ENCODE results near the gene LGALS7B.
"Not testable (repeated sequence)": the region's sequence is repeated elsewhere in the genome, so short reads cannot be mapped to it uniquely, and the experiment has no call there.

LGALS7B gene

GRCh38 chr19:38807374-38808098 lies 18.5 kb downstream of the LGALS7B start:
- not testable (repeated sequence) for H3K27me3 ChIP-seq (ENCODE audit: control insufficient read depth, insufficient read depth, low read length); H3K27ac ChIP-seq (ENCODE audit: low read depth, low read length)

DNA sequence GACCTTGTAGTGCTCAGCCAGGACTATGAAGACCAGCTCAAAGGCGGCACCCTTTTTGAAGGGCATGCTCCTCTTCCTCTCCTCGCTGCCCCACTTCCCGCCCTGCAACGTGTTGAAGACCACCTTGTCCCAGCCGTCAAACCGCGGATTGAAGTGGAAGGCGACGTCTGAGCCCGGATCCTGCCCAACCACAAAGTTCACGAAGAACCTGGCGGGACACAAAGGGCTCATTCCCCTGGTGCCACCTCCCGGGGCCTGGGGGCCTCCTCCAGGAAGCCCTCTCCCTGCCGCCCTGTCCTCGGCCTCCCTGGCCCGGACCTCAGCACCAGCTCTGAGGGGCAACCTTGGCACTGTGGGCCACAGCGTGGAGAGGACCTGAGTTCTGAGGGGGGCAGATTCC lies 19.7 kb downstream of the LGALS7B start:
- Histone ChIP-seq H3K9ac (ENCODE audit: low read length) (no peak overlapping the region), H3K27me3 (ENCODE audit: control insufficient read depth, insufficient read depth, low read length) (no peaks in the 10 kb centered on the region), H3K36me3 (ENCODE audit: control insufficient read depth, insufficient read depth, low read length) (peaks cover 3% of the 10 kb centered on the region), H3K27ac (ENCODE audit: low read depth, low read length) (no peak overlapping the region), H3K4me3 (ENCODE audit: low read length) (no peak overlapping the region), H3K4me1 (ENCODE audit: control insufficient read depth, insufficient read depth, low read length) (no peaks in the 10 kb centered on the region)

More at GRCh38 chr19:38807374-38808098, 18.5 kb downstream of the LGALS7B start:
- H3K4me3 ChIP-seq (ENCODE audit: low read length); H3K36me3 ChIP-seq (ENCODE audit: control insufficient read depth, insufficient read depth, low read length); H3K4me1 ChIP-seq (ENCODE audit: control insufficient read depth, insufficient read depth, low read length); H3K9ac ChIP-seq (ENCODE audit: low read length): not testable (repeated sequence)

GRCh38 chr19:38809592-38810252 lies 20.7 kb downstream of the LGALS7B start:
- H3K27me3 ChIP-seq (ENCODE audit: control insufficient read depth, insufficient read depth, low read length) = no peaks in the 10 kb centered on the region
- peak overlapping the region; percentile 9 for H3K4me3 ChIP-seq (ENCODE audit: low read length)
- H3K9ac ChIP-seq (ENCODE audit: low read length) = no peak overlapping the region
- no peaks in the 10 kb centered on the region for H3K4me1 ChIP-seq (ENCODE audit: control insufficient read depth, insufficient read depth, low read length)
- no peak overlapping the region for H3K27ac ChIP-seq (ENCODE audit: low read depth, low read length)
- peaks cover 3% of the 10 kb centered on the region for H3K36me3 ChIP-seq (ENCODE audit: control insufficient read depth, insufficient read depth, low read length)

GRCh38 chr19:38812009-38812840 lies 23.2 kb downstream of the LGALS7B start:
- peaks cover 25% of the 10 kb centered on the region for H3K36me3 ChIP-seq (ENCODE audit: control insufficient read depth, insufficient read depth, low read length)
- no peak overlapping the region for H3K27ac ChIP-seq (ENCODE audit: low read depth, low read length)
- no peaks in the 10 kb centered on the region for H3K4me1 ChIP-seq (ENCODE audit: control insufficient read depth, insufficient read depth, low read length)
- peak overlapping the region; percentile 69 for H3K4me3 ChIP-seq (ENCODE audit: low read length)
- H3K27me3 ChIP-seq (ENCODE audit: control insufficient read depth, insufficient read depth, low read length) = no peaks in the 10 kb centered on the region
- H3K9ac ChIP-seq (ENCODE audit: low read length) = peak overlapping the region; percentile 2

DNA sequence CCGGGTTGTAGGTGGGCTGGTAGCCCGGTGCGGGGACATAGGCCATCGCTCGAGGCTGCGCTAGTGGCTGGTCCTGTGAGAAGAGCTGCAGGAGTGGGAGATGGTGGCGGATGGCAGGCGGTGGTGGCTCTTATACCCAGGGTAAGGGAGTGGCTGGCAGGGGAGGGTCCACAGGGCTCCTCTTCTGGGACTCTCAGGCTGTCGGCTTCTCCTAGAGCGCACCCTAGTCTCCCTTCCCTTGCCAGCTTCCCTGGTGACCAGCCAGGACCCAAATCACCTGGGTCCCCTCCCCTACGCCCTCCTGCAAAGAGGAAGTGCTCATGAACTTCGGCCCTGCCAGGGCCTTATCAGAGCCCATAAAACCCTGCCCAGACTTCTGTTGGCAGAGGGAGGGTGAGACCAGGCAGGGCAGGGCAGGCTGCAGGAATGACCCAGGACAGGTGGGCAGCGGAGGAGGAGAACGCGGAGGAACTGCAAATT lies 23.9 kb downstream of the LGALS7B start, which contains the start of gene LGALS4:
TSS of gene LGALS4 (minus strand) at position 105 of the 480 bp plus-strand sequence. CDS start at position 46, 59 bp downstream.
- peaks cover 28% of the 10 kb centered on the region for H3K36me3 ChIP-seq (ENCODE audit: control insufficient read depth, insufficient read depth, low read length)
- peak within 1 kb of the TSS; percentile 69 for H3K4me3 ChIP-seq (ENCODE audit: low read length)
- no peaks in the 10 kb centered on the region for H3K27me3 ChIP-seq (ENCODE audit: control insufficient read depth, insufficient read depth, low read length)
- no peak within 1 kb of the TSS for H3K27ac ChIP-seq (ENCODE audit: low read depth, low read length)
- no peaks in the 10 kb centered on the region for H3K4me1 ChIP-seq (ENCODE audit: control insufficient read depth, insufficient read depth, low read length)
- peak within 1 kb of the TSS; percentile 2 for H3K9ac ChIP-seq (ENCODE audit: low read length)

DNA sequence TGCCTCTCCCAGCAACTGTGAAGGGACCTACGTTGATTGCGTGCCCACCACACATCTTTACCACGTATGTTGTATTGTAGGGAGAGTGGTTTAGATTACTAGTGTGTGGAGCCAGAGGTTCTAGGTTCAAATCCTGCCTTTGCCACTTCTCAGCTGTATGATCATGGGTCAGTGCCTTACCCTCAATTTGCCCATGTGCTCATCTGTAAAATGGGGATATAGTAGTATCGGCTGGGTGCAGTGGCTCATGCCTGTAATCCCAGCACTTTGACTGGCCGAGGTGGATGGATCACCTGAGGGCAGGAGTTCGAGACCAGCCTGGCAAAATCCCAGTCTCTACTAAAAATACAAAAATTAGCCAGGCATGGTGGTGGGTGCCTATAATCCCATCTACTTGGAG lies 24.3 kb downstream of the LGALS7B start:
- Histone ChIP-seq H3K4me1 (ENCODE audit: control insufficient read depth, insufficient read depth, low read length) (no peaks in the 10 kb centered on the region), H3K27me3 (ENCODE audit: control insufficient read depth, insufficient read depth, low read length) (no peaks in the 10 kb centered on the region), H3K27ac (ENCODE audit: low read depth, low read length) (no peak overlapping the region), H3K9ac (ENCODE audit: low read length) (no peak overlapping the region), H3K4me3 (ENCODE audit: low read length) (peak overlapping the region; percentile 47), H3K36me3 (ENCODE audit: control insufficient read depth, insufficient read depth, low read length) (peaks cover 30% of the 10 kb centered on the region)

- H3K9ac ChIP-seq (ENCODE audit: low read length); H3K4me1 ChIP-seq (ENCODE audit: control insufficient read depth, insufficient read depth, low read length); H3K27ac ChIP-seq (ENCODE audit: low read depth, low read length); H3K27me3 ChIP-seq (ENCODE audit: control insufficient read depth, insufficient read depth, low read length); H3K4me3 ChIP-seq (ENCODE audit: low read length): not testable (repeated sequence)
- H3K36me3 ChIP-seq (ENCODE audit: control insufficient read depth, insufficient read depth, low read length) = peaks cover 30% of the 10 kb centered on the region
These were observed 24.9 kb downstream of the LGALS7B start for GRCh38 chr19:38813932-38814331.

DNA sequence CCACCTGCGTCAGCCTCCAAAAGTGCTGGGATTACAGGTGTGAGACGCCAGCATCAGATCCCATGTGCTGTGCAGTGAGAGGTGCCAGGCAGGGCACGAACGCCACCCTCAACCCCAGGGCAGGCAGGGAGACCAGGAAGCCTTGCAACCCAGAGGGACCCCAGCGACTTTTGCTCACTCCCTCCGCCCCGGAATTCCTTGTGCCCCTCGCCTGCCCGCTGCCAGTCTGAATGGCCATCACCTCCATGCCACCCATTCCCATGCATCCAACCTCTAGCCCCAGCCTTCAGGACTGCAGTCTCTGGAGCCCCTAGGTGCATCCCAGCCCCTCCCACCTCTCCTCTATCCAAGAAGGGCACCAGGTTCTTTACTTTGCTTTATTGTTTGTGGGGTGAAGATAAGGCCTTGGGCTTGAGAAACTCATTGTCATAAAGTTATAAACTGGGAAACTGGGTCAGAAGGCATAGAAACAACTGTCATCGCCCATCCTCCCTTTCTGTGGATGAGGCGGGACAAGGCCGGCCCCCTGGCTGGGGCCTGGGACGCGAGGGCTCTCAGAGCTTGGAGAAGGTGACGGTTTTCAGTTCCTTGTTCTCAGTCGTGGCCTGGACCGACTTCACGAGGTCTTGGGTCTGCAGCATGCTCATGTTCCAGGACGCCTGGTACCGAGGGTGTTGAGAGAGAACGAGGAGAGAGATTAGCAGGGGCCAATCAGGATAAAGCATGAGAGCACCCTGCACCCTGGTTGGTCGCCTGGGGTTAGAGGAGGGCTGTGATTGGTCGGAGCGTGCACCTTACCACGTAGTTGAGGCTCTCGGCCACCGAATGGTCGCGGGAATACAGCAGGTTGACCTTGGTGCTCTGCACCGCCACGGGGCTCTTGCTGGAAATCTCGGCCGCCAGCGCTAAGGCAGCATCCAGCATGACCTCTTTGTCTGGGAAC lies 26.3 kb downstream of the LGALS7B start:
- Histone ChIP-seq H3K27me3 (ENCODE audit: control insufficient read depth, insufficient read depth, low read length) (no peaks in the 10 kb centered on the region), H3K4me3 (ENCODE audit: low read length) (no peak overlapping the region), H3K36me3 (ENCODE audit: control insufficient read depth, insufficient read depth, low read length) (peaks cover 28% of the 10 kb centered on the region), H3K27ac (ENCODE audit: low read depth, low read length) (no peak overlapping the region), H3K9ac (ENCODE audit: low read length) (no peak overlapping the region), H3K4me1 (ENCODE audit: control insufficient read depth, insufficient read depth, low read length) (no peaks in the 10 kb centered on the region)

GRCh38 chr19:38816131-38816750 lies 27.2 kb downstream of the LGALS7B start:
- Histone ChIP-seq H3K4me1 (ENCODE audit: control insufficient read depth, insufficient read depth, low read length) (no peaks in the 10 kb centered on the region), H3K27ac (ENCODE audit: low read depth, low read length) (no peak overlapping the region), H3K36me3 (ENCODE audit: control insufficient read depth, insufficient read depth, low read length) (peaks cover 28% of the 10 kb centered on the region), H3K9ac (ENCODE audit: low read length) (no peak overlapping the region), H3K27me3 (ENCODE audit: control insufficient read depth, insufficient read depth, low read length) (no peaks in the 10 kb centered on the region), H3K4me3 (ENCODE audit: low read length) (no peak overlapping the region)

DNA sequence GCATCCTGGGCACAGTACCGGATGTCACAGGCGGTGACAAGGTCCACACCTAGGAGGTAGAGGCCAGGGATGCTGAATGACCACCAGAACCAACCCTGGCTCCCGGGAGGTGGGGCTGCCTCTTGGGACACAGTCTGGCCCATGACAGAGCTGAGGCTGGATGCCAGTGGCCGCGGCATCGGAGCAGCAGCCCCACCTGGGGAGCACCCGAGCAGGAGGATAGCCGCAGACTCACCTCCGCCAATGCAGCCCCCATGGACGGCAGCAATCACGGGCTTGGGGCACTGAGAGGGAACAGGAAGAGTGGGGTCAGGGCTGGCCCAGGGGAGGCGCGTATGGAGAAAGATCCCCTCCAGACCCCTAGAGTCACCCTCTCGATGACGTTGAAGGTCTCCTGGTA lies 28.1 kb downstream of the LGALS7B start:
- Histone ChIP-seq H3K36me3 (ENCODE audit: control insufficient read depth, insufficient read depth, low read length) (peaks cover 28% of the 10 kb centered on the region), H3K27me3 (ENCODE audit: control insufficient read depth, insufficient read depth, low read length) (no peaks in the 10 kb centered on the region), H3K9ac (ENCODE audit: low read length) (no peak overlapping the region), H3K27ac (ENCODE audit: low read depth, low read length) (no peak overlapping the region), H3K4me3 (ENCODE audit: low read length) (no peak overlapping the region), H3K4me1 (ENCODE audit: control insufficient read depth, insufficient read depth, low read length) (no peaks in the 10 kb centered on the region)

GRCh38 chr19:38819231-38819920 lies 30.4 kb downstream of the LGALS7B start:
- Histone ChIP-seq H3K9ac (ENCODE audit: low read length) (no peak overlapping the region), H3K27ac (ENCODE audit: low read depth, low read length) (no peak overlapping the region), H3K4me3 (ENCODE audit: low read length) (no peak overlapping the region), H3K36me3 (ENCODE audit: control insufficient read depth, insufficient read depth, low read length) (peaks cover 33% of the 10 kb centered on the region), H3K27me3 (ENCODE audit: control insufficient read depth, insufficient read depth, low read length) (no peaks in the 10 kb centered on the region), H3K4me1 (ENCODE audit: control insufficient read depth, insufficient read depth, low read length) (no peaks in the 10 kb centered on the region)
